Neuronal stem cell (in vitro differentiated cells): ENCODE results near the gene COL15A1.
A peak's percentile ranks its signal among the peaks of the same experiment; 100 is the strongest.

Source experiments
- DNase-seq: peaks from one replicate; pipeline ENCODE4 v3.0.0-alpha.2; 2013; ENCODE audit warnings: low spot score
- H2AFZ ChIP-seq: one replicate; pipeline ENCODE4 v1.6.1; 2013; ENCODE audit warnings: mild to moderate bottlenecking, low read length, inconsistent platforms
- H2AK5ac ChIP-seq: 2 replicates; pipeline ENCODE4 v1.6.1; 2013; ENCODE audit warnings: low read depth, mild to moderate bottlenecking, inconsistent platforms, low read length, moderate library complexity, mixed read lengths
- H2BK120ac ChIP-seq: 2 replicates; pipeline ENCODE4 v1.6.1; 2013; ENCODE audit warnings: low read depth, mild to moderate bottlenecking, inconsistent platforms, low read length, moderate library complexity, mixed read lengths
- H2BK12ac ChIP-seq: one replicate; pipeline ENCODE4 v1.6.1; 2013; ENCODE audit warnings: low read length, inconsistent platforms
- H2BK15ac ChIP-seq: 2 replicates; pipeline ENCODE4 v1.6.1; 2013; ENCODE audit warnings: mild to moderate bottlenecking, low read length, inconsistent platforms, mixed read lengths
- H2BK5ac ChIP-seq: one replicate; pipeline ENCODE4 v1.6.1; 2013; ENCODE audit warnings: inconsistent platforms, mild to moderate bottlenecking, low read length, moderate library complexity
- H3K14ac ChIP-seq: one replicate; pipeline ENCODE4 v1.6.1; 2013; ENCODE audit warnings: low read length, inconsistent platforms
- H3K18ac ChIP-seq: 2 replicates; pipeline ENCODE4 v1.6.1; 2013; ENCODE audit warnings: low read length, inconsistent platforms
- H3K23ac ChIP-seq: 2 replicates; pipeline ENCODE4 v1.6.1; 2013; ENCODE audit warnings: low read depth, mild to moderate bottlenecking, mixed read lengths, low read length, inconsistent platforms; ENCODE audit not compliant: poor library complexity
- H3K27ac ChIP-seq: replicated peaks from 3 replicates; pipeline ENCODE4 v1.5.1; 2013; ENCODE audit warnings: low read length, inconsistent platforms
- H3K27me3 ChIP-seq, 3 experiments: 2 replicates each; pipeline ENCODE4 v1.6.1; 2013; ENCODE audit warnings: low read length in 3 of 3, mild to moderate bottlenecking in 2 of 3, inconsistent platforms in 1 of 3, low read depth in 1 of 3, mixed read lengths in 1 of 3, moderate library complexity in 1 of 3; ENCODE audit not compliant: control insufficient read depth in 3 of 3, insufficient read depth in 3 of 3
- H3K36me3 ChIP-seq, 2 donors: replicated peaks in 1 of 2; 2 replicates each; pipeline ENCODE4 v1.6.1; 2013; ENCODE audit warnings: low read length in 2 of 2; ENCODE audit not compliant: control insufficient read depth in 2 of 2, insufficient read depth in 2 of 2
- H3K4ac ChIP-seq: 2 replicates; pipeline ENCODE4 v1.6.1; 2013; ENCODE audit warnings: inconsistent platforms, mild to moderate bottlenecking, low read length, moderate library complexity
- H3K4me1 ChIP-seq, 2 donors: 1 replicate in 1 of 2; 2 replicates in 1 of 2; pipeline ENCODE4 v1.6.1; 2013; ENCODE audit warnings: low read length in 2 of 2, low read depth in 1 of 2; ENCODE audit not compliant: control insufficient read depth in 2 of 2, insufficient read depth in 1 of 2
- H3K4me2 ChIP-seq: one replicate; pipeline ENCODE4 v1.6.1; 2013; ENCODE audit warnings: mild to moderate bottlenecking, low read length, inconsistent platforms; ENCODE audit not compliant: insufficient read depth, poor library complexity, severe bottlenecking
- H3K4me3 ChIP-seq, 2 donors: 2 replicates each; pipeline ENCODE4 v1.5.1; 2013; ENCODE audit warnings: low read length in 2 of 2, mild to moderate bottlenecking in 2 of 2, inconsistent platforms in 1 of 2, moderate library complexity in 1 of 2
- H3K79me1 ChIP-seq: one replicate; pipeline ENCODE4 v1.6.1; 2013; ENCODE audit warnings: low read depth, mild to moderate bottlenecking, inconsistent platforms, low read length, moderate library complexity
- H3K9ac ChIP-seq: one replicate; pipeline ENCODE4 v1.6.1; 2013; ENCODE audit warnings: mild to moderate bottlenecking, low read depth, low read length, inconsistent platforms; ENCODE audit not compliant: poor library complexity
- H3K9me3 ChIP-seq, 2 donors: replicated peaks in 1 of 2; 2 replicates each; pipeline versions ENCODE3 to v1.6.1; 2013; ENCODE audit warnings: low read length in 2 of 2, mild to moderate bottlenecking in 2 of 2, inconsistent platforms in 1 of 2, low read depth in 1 of 2, mixed read lengths in 1 of 2, moderate library complexity in 1 of 2; ENCODE audit not compliant: control insufficient read depth in 2 of 2, insufficient read depth in 1 of 2
- H4K8ac ChIP-seq: one replicate; pipeline ENCODE4 v1.6.1; 2013; ENCODE audit warnings: low read depth, mild to moderate bottlenecking, inconsistent platforms, low read length, moderate library complexity
- H4K91ac ChIP-seq: one replicate; pipeline ENCODE4 v1.6.1; 2013; ENCODE audit warnings: low read length, low read depth, mild to moderate bottlenecking, inconsistent platforms; ENCODE audit not compliant: poor library complexity
- WGBS, 2 donors: extraction: QIAGEN DNeasy Blood & Tissue Kit; methylation state at CpG; one replicate each; pipeline ENCODE4 v1.1.7; 2013; ENCODE audit warnings: missing lambda C conversion rate in 2 of 2, mixed read lengths in 1 of 2; ENCODE audit not compliant: insufficient read length in 2 of 2, insufficient replicate concordance in 1 of 2; ENCODE audit errors: extremely low coverage in 2 of 2; 5-methylcytosine and 5-hydroxymethylcytosine counted together

Gene COL15A1

GRCh38 chr9:98905015-98905414 lies 38.7 kb upstream of the COL15A1 start:
- Histone ChIP-seq H4K8ac (no peak overlapping the region), H3K27ac (no peak overlapping the region), H3K9me3 (no peaks in the 10 kb centered on the region), H3K4ac (no peak overlapping the region), H3K18ac (no peak overlapping the region), H3K4me1 (peaks cover 0 to under 1% of the 10 kb centered on the region in 2 donors), H3K9ac (no peak overlapping the region), H3K4me2 (no peak overlapping the region), H2BK120ac (no peak overlapping the region), H2BK5ac (no peak overlapping the region), H3K27me3 (peaks cover 0 to 3% (median 0%) of the 10 kb centered on the region in 3 experiments), H2BK15ac (no peak overlapping the region), H3K36me3 (no peaks in the 10 kb centered on the region), H2AFZ (no peak overlapping the region), H2BK12ac (no peak overlapping the region), H2AK5ac (no peak overlapping the region), H3K23ac (no peak overlapping the region), H3K79me1 (no peaks in the 10 kb centered on the region), H4K91ac (no peak overlapping the region), H3K4me3 (no peak overlapping the region), H3K14ac (no peak overlapping the region)
- WGBS, 2 donors = no CpG with 5 or more reads among the region's 4 CpGs
- no peak for DNase-seq

GRCh38 chr9:98906273-98907040 lies 37.2 kb upstream of the COL15A1 start:
- Histone ChIP-seq H3K4me1 (peaks cover 0 to 3% of the 10 kb centered on the region in 2 donors), H3K18ac (peak overlapping the region; percentile 3), H3K4ac (no peak overlapping the region), H3K4me3 (no peak overlapping the region), H4K91ac (no peak overlapping the region), H2BK15ac (no peak overlapping the region), H2AK5ac (no peak overlapping the region), H2BK12ac (no peak overlapping the region), H3K27me3 (peaks cover 0 to 3% (median 0%) of the 10 kb centered on the region in 3 experiments), H3K9ac (no peak overlapping the region), H3K36me3 (no peaks in the 10 kb centered on the region), H3K23ac (no peak overlapping the region), H3K14ac (no peak overlapping the region), H3K79me1 (no peaks in the 10 kb centered on the region), H2BK5ac (no peak overlapping the region), H2BK120ac (no peak overlapping the region), H4K8ac (no peak overlapping the region), H2AFZ (no peak overlapping the region), H3K27ac (no peak overlapping the region), H3K4me2 (no peak overlapping the region), H3K9me3 (no peaks in the 10 kb centered on the region)
- DNase-seq = no peak
- no CpG with 5 or more reads among the region's 8 CpGs for WGBS, 2 donors

DNA sequence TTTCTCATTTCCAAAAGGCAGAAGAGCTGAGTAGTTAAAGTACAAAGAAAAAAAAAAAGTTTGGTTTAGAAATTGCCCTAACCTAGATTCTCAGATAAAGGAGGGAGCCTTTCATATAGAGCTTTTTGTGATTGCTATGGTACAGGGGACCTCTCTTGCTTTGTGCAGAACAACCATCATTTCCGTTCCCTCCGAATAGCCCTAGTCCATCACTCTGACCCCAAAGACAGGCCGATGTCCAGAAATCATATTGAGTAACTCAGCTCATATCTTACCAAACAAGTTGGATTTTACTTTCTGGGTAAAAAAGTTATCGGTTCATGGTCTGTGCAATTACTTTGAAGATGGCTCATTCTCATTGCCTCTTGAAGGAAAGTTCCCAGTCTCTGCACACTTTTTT lies 36.7 kb upstream of the COL15A1 start:
- H4K8ac ChIP-seq = no peak overlapping the region
- peaks cover 0 to 3% of the 10 kb centered on the region in 2 donors for H3K4me1 ChIP-seq
- no peak overlapping the region for H3K4ac ChIP-seq
- no peaks in the 10 kb centered on the region for H3K36me3 ChIP-seq
- no peak overlapping the region for H3K27ac ChIP-seq
- H2BK15ac ChIP-seq = no peak overlapping the region
- H2BK12ac ChIP-seq = no peak overlapping the region
- no peak overlapping the region for H3K23ac ChIP-seq
- no peak overlapping the region for H3K4me2 ChIP-seq
- H2BK120ac ChIP-seq = no peak overlapping the region
- H3K14ac ChIP-seq = no peak overlapping the region
- H3K18ac ChIP-seq = no peak overlapping the region
- H2AFZ ChIP-seq = no peak overlapping the region
- H3K27me3 ChIP-seq = peaks cover 0 to 3% (median 0%) of the 10 kb centered on the region in 3 experiments
- no peak overlapping the region for H4K91ac ChIP-seq
- H3K9me3 ChIP-seq = no peaks in the 10 kb centered on the region
- no peak for DNase-seq
- H2AK5ac ChIP-seq = no peak overlapping the region
- no peak overlapping the region for H3K4me3 ChIP-seq
- H3K79me1 ChIP-seq = no peaks in the 10 kb centered on the region
- WGBS, 2 donors = no CpG with 5 or more reads among the region's 4 CpGs
- H2BK5ac ChIP-seq = no peak overlapping the region
- H3K9ac ChIP-seq = no peak overlapping the region

DNA sequence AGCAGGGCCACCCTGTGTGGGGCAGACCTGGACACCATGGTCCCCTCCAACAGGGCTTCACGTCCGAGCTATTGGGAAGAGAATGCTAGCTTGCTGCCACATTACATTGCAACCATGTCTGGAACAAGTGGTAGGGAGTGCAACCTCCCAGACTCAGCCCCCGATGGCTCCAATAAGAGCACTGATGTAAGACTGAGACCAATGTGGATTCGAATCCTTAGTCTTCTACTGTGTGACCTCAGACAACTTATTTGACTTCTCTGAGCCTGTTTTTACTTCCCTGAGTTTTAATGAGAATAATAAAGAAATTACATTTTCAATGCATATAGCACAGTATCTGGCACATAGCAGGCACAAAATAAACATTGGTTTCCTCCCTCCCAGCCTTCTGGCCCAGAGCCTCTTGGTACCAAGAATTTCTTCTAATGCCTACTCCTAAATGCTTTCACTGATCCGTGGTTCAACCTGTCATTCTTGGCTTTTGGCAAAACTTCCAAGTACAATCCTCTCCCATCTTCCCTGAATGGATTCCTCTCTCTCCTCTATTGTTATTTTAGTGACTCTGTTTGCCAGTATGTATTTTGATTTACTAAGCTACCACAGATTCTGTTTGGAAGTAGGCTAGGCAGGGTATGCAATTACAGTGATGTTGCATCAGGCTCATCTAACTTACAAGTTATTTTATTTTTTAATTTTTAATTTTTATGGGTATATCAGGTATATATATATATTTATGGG lies 34.6 kb upstream of the COL15A1 start:
- no peak overlapping the region for H3K4ac ChIP-seq
- peaks cover 0 to 3% (median 0%) of the 10 kb centered on the region in 3 experiments for H3K27me3 ChIP-seq
- H4K8ac ChIP-seq = no peak overlapping the region
- no peak overlapping the region for H2AK5ac ChIP-seq
- no peak overlapping the region for H2BK12ac ChIP-seq
- no peaks in the 10 kb centered on the region for H3K79me1 ChIP-seq
- no peak overlapping the region for H3K9ac ChIP-seq
- H3K4me1 ChIP-seq = peaks cover 0 to 3% of the 10 kb centered on the region in 2 donors
- no peak overlapping the region for H2AFZ ChIP-seq
- WGBS, 2 donors = no CpG with 5 or more reads among the region's 5 CpGs
- no peak overlapping the region for H2BK5ac ChIP-seq
- no peak overlapping the region for H3K23ac ChIP-seq
- no peak overlapping the region for H2BK120ac ChIP-seq
- H3K4me2 ChIP-seq = no peak overlapping the region
- H3K18ac ChIP-seq = no peak overlapping the region
- no peak for DNase-seq
- no peak overlapping the region for H3K27ac ChIP-seq
- no peaks in the 10 kb centered on the region for H3K36me3 ChIP-seq
- H3K9me3 ChIP-seq = no peaks in the 10 kb centered on the region
- no peak overlapping the region for H4K91ac ChIP-seq
- no peak overlapping the region for H3K14ac ChIP-seq
- no peak overlapping the region for H2BK15ac ChIP-seq
- H3K4me3 ChIP-seq = no peak overlapping the region
